ENCODE results near the gene AAMDC.

DNA sequence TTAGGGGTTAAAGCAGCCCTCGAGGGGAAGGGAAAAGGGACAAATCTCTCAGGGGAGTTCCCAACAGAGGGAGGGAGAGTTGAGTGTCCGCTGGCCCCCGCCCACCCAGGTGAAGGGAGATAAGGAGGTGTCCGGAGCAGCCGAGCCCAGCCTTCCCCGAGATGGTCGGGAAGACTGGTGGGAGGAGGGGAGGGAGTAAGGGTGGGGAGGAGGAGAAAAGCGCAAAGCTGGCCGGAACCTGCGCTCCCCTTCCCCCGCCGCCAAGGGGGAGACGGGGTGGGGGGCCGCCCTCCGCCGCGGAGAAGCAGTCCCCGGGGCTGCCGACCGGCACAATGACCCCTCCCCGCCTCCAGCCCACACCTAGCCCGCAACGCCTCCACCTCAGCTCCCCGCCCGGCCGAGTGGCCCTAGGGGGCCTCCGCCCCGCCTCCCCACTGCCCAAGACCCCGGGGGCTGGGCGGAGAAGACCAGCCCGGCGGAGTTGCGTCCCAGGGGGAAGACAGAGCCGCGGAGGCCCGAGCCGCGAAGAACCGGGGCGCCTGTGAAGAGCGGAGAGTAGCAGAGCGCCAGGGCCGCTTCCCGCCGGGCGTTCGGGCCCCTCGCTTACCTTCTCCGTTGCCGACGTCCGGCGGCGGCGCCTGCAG, 901 bp upstream of the AAMDC start:
- TF ChIP-seq CTCF (CRISPR knock-in tag; IDR thresholded peaks at IDR 0.05), result no peak
- TF ChIP-seq KLF6 (CRISPR knock-in tag; IDR thresholded peaks at IDR 0.05), result no peak
- no peak for TF ChIP-seq ELF4 (CRISPR knock-in tag; IDR thresholded peaks at IDR 0.05; ENCODE audit: borderline replicate concordance)
- TF ChIP-seq ZNF501 (CRISPR knock-in tag; IDR thresholded peaks at IDR 0.05), result no peak
- no peak for TF ChIP-seq ZFP41 (CRISPR knock-in tag; IDR thresholded peaks at IDR 0.05; ENCODE audit: borderline replicate concordance)
- no peak for TF ChIP-seq SMAD3 (CRISPR knock-in tag; IDR thresholded peaks at IDR 0.05)
- no peak for TF ChIP-seq TARDBP (CRISPR knock-in tag; IDR thresholded peaks at IDR 0.05)
- no peak for TF ChIP-seq ZNF629 (CRISPR knock-in tag; conservative IDR thresholded peaks at IDR 0.05)
- TF ChIP-seq, protein P1, sequence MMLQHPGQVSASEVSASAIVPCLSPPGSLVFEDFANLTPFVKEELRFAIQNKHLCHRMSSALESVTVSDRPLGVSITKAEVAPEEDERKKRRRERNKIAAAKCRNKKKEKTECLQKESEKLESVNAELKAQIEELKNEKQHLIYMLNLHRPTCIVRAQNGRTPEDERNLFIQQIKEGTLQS (CRISPR knock-in tag; IDR thresholded peaks at IDR 0.05), result no peak
- TF ChIP-seq ZNF121 (CRISPR knock-in tag; IDR thresholded peaks at IDR 0.05), result no peak
- TF ChIP-seq BATF2 (CRISPR knock-in tag; IDR thresholded peaks at IDR 0.05), result no peak
- TF ChIP-seq RXRA (CRISPR knock-in tag; IDR thresholded peaks at IDR 0.05), result no peak; the same call in 1 of the 2 replicates
- no peak for TF ChIP-seq JUNB (CRISPR knock-in tag; IDR thresholded peaks at IDR 0.05; ENCODE audit: borderline replicate concordance)
